NCI-H187 (cell line): ENCODE results near the gene ULK1.

Source experiments
- DNase-seq, 2 experiments: peaks; one replicate each; lab custom pipeline; 2025; lab: John Stamatoyannopoulos, UW

The ULK1 gene

DNA sequence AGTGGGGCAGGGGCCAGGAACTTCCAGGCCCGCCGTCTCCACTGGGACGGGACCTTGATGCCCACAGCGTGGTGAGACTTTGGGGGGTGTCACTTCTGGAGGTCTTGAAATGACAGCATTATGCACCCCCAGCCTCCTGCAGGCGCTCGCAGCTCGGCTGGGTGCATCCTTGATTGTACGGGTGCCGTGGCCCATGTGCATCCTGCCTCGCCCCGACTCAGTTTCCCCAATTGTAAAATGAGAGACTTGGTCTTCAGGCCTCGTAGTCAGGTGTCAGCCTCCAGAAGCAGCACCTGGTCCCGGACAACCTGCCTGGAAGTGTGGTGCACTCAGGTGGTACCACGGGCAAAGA, 25.7 kb downstream of the ULK1 start:
- no peak for DNase-seq

DNA sequence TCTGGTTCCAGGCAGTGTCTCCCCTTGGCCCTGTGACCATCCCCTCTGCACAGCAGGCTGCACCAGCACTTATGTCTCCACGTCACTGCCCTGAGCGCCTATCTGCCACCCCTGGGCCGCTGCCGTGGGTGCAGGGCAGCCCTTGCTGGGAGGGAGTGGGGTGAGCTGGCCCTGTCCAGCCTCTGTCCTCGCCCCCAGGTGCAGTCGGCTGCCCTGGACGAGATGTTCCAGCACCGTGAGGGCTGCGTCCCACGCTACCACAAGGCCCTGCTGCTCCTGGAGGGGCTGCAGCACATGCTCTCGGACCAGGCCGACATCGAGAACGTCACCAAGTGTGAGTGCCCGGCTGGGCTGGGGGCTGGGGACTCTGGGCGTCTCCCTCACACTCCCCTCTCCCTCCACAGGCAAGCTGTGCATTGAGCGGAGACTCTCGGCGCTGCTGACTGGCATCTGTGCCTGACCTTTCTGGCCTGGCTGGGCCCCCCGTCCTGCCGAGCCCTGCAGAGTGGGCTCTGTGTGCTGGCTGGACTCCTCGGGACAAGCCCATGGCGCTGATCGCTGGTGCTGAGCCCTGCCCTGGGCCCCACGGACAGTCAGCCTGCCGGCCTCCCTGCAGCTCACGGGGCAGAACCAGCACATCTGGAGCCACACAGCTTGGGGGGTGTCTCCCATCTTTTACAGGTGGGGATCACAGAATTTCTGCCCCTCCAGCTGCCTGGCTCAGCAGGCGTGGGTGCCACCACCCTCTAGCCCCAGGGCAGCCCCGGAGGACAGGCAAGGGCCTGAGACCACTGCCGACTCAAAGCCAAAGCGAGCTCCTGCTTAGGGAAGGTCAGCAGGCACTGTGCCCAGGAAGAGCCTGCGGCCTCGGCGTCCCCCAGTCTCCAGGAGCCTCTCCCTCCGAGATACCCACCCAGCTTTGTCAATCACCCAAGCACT, 26.7 kb downstream of the ULK1 start:
- no peak for DNase-seq

- no peak for DNase-seq
Measured at GRCh38 chr12:131921866-131922769, 27.7 kb downstream of the ULK1 start.

DNA sequence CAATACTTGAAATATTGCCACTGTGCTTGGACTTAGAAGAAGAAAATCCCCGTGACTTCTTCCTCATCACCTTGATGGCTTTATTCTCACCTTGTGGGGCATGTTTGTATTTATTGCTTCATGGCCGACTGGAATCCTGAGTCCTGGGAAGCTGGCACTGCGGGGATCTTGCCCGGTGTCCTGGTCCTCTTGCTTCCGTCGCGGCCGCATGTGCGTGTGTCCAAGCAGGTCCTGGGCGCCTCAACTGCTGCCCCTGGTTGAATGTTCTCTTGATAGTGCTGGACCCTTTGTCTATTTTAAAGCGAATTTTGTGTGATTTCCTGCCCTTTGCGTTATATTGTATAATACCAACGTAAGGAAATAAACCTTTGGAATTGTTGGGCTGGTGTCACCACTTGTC, 28.4 kb downstream of the ULK1 start:
- DNase-seq, result no peak

- DNase-seq, result no peak
Measured at GRCh38 chr12:131923260-131923659, 28.8 kb downstream of the ULK1 start.

DNA sequence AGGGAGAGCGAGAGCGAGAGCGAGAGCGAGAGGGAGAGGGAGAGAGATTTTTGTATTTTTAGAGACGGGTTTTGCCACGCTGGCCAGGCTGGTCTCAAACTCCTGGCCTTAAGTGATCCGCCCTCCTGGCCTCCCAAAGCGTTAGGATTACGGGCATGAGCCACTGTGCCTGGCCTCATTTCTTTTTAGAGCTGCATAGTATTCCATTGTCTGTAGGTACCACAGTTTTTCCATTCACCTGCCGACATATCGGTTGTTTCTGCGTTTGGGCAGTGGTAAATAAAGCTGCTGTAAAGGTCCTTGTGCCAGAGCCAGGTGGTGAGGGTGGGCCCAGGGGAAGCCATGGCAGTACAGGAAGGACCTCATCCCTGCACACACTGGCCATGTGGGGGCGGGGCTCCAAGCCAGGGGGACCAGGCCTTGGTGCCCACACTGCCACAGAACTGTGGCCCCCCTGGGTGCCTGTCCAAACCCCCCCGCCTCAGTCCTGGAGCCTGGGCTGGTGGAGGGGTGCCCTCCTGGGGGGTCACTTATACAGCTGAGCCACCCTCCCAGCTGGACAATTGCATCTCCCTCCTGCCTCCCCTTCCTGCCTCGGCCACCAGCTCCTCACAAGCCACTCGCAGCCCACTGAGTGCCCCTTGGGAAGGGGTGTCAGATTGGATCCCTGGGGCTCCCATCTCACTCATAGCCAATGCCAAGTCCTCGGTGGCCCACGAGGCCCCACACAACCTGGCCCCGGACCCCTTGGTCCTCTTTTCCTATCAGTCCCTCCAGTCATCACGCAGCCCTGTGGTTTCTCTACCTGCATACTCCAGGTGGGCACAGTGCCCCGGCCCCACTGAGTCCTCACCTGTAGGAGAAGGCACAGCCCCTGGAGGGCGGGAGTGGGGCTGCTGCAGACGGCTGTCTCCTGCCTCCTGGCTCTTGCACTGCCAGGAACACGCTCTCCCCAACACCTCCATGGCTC, 33.0 kb downstream of the ULK1 start:
- DNase-seq, result no peak

DNA sequence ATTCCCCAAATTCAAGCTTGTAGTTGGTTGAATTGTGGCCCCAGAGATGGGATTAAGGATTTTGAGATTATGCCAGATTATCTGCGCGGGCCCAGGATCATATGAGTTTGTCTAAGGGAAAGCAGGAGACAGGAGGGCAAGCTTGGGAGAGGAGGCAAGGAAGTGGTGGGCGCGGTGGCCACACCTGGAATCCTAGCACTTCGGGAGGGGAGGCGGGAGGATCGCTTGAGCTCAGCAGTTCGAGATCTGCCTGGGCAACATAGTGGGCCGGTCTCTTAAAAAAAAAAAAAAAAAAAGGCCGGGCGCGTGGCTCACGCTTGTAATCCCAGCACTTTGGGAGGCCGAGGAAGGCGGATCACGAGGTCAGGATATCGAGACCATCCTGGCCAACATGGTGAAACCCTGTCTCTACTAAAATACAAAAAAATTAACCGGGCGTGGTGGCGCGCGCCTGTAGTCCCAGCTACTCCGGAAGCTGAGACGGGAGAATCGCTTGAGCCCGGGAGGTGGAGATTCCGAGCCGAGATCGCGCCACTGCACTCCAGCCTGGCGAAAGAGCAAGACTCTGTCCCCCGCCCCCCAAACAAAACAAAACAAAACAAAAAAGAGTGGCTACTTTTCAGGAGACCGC, 33.8 kb downstream of the ULK1 start:
- DNase-seq, result no peak

DNA sequence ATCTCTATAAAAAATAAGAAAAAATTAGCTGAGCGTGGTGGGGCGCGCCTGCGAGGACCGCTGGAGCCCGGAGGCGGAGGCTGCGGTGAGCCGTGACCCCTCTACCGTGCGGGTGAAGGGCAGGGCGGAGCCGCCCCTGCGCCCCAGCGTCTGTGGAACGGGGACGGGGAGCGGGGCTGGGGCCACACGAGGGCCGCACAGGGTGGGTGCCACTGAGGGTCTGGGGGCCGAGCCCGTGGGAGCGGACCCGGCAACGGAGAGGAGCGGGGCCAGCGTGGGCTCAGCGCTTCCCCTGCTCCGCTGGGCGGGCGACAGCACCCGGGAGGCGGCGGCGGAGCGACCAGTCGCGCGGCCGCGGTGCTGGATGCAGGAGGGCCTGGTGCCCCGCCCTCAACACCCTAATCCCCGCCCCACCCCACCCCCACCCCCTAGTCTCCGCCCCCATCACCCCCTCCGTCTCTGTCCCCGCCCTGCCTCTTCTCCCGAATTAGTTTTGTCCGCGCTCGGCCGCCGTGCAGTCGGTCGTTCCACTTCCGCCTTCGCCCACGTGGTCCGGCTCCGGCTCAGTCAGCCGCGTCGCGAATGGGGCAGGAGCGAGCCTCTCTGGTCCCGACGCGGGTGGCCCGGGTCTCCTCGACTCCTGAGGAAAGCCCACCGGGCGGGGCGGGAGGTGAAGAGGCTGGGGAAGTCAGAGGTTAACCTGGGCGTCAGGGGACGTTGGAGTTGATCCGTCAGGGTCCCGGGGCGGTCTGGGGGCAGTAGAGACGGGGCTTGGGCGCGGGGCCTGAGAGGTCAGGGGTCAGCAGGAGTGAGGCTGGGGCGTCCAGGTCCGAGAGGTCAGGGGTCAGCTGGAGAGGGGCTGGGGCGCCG, 34.5 kb downstream of the ULK1 start, which contains the start of gene PUS1:
Gene PUS1 (plus strand): TSS at position 566 of the 870 bp plus-strand sequence. CDS start 447 bp downstream, outside the sequence.
- peak; percentile 66 to 95 for DNase-seq

DNA sequence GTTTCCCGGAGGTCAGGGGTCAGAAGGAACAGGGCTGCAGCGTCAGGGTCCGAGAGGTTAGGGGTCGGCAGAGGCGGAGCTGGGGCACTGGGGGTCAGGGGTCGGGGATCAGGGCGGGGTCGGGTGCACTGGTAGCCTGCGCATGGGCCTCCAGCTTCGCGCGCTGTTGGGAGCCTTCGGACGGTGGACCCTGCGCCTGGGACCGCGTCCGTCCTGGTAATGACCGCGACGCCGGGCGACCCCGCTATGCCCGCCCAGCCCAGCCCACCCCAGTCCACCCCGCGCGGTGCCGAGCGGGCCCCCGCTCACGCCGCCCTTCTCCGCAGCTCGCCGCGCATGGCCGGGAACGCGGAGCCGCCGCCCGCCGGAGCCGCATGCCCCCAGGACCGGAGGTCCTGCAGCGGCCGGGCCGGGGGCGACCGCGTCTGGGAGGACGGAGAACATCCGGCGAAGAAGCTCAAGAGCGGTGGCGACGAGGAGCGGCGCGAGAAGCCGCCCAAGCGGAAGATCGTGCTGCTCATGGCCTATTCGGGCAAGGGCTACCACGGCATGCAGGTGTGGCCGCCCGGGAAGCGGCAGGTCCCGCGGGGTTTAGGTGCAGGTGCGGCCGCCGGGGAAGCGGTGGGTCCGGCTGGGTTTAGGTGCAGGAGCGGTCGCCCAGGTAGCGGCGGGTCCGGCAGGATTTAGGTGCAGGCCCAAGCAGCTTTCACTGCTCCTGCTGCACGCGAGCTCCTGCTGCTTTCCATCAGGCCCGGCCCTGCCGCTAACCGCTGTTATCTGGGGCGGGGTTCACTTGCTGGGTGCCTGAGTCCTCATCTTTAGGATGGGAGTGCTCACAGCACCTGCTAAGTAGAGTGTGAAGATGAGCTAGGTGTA, 35.4 kb downstream of the ULK1 start:
- DNase-seq, result no peak

GRCh38 chr12:131930510-131930909, 36.1 kb downstream of the ULK1 start:
- no peak for DNase-seq

- DNase-seq, result no peak
Measured at GRCh38 chr12:131933387-131933786, 39.0 kb downstream of the ULK1 start.

DNA sequence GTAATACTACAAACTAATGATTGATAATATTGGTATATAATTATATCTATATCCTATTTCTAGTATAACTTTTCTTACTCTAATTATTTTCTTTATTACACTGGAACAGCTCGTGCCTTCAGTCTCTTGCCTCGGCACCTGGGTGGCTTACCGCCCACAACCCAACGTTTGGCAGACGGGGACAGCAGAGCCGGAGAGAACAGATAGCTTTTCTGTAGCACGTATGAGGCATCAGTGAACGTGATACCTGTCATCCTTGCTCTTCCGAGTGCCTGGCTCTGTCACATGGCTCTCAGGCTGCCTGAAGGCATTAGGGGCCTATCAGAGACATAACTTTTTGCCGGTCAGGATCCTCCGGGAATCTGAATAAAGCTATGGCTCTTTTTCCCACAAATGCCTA, 40.1 kb downstream of the ULK1 start:
- no peak for DNase-seq

GRCh38 chr12:131938082-131938481, 43.7 kb downstream of the ULK1 start:
- no peak for DNase-seq

GRCh38 chr12:131939007-131939406, 44.6 kb downstream of the ULK1 start:
- peak; percentile 37 to 77 for DNase-seq

- DNase-seq, result no peak
Measured at GRCh38 chr12:131940141-131940547, 45.7 kb downstream of the ULK1 start.

- DNase-seq, result no peak
Measured at GRCh38 chr12:131941116-131941986, 46.9 kb downstream of the ULK1 start.

GRCh38 chr12:131941987-131942341, 47.5 kb downstream of the ULK1 start:
- DNase-seq, result no peak

DNA sequence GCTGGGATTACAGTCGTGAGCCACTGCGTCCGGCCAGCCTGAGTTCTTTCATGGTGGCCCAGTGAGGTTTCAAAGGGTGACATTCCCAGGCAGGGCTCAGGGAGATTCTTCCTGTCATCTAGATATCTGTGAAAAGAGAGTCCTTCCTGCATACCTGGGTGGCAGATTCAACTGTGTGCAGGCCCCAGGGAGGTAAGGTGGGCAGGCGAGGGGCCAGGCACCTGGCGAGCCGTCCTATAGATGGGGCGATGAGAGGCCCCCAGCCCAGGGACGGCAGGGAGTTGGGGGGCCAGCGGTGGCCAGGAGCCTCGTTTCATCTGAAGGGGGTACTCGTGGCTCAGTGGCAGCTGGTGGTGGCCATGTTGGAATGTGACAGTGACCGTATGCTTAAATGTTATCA, 48.2 kb downstream of the ULK1 start:
- no peak for DNase-seq
